Esophagus squamous epithelium (tissue), 5 donors: ENCODE data around the gene DTWD2. TPM values are rescaled to one million over a fixed set of nuclear protein-coding genes. Genes with fewer than 3 reads are reported as not detected.

Experiments used
- DNase-seq: peaks from one replicate; lab custom pipeline; 2025; lab: John Stamatoyannopoulos, UW
- H3K27ac ChIP-seq, 4 donors: fragments of 200-600 bp; sonication (generic); one replicate each; pipeline ENCODE4 v1.5.1; 2016 to 2019; ENCODE audit warnings: mild to moderate bottlenecking in 1 of 4
- H3K27me3 ChIP-seq, 4 donors: fragments of 200-600 bp; sonication (generic); 1 replicate in 3 of 4; 2 replicates in 1 of 4; pipeline versions ENCODE4 v1.5.1 to v1.6.0; 2017 to 2021; ENCODE audit warnings: antibody characterized with exemption in 1 of 4
- H3K36me3 ChIP-seq, 3 donors: fragments of 200-600 bp; sonication (generic); one replicate each; pipeline ENCODE4 v1.5.1; 2016 to 2019
- H3K4me1 ChIP-seq, 3 donors: fragments of 200-600 bp; sonication (generic); one replicate each; pipeline ENCODE4 v1.5.1; 2017 to 2019
- H3K4me3 ChIP-seq, 4 donors: fragments of 200-600 bp; sonication (generic); 1 replicate in 3 of 4; 2 replicates in 1 of 4; pipeline ENCODE4 v1.5.1; 2016 to 2019; ENCODE audit warnings: mild to moderate bottlenecking in 2 of 4, moderate library complexity in 1 of 4
- H3K9me3 ChIP-seq, 3 donors: fragments of 200-600 bp; sonication (generic); one replicate each; pipeline ENCODE4 v1.5.1; 2016 to 2019
- CTCF ChIP-seq, 6 experiments: fragments of 450-650 bp in 4 of 6; fragments of 200-600 bp in 2 of 6; sonication (generic) in 2 of 6; IDR thresholded peaks; one replicate each; pipeline ENCODE4 v1.5.1; 2016 to 2019; ENCODE audit warnings: antibody characterized with exemption in 6 of 6, mild to moderate bottlenecking in 4 of 6, moderate library complexity in 4 of 6
- POLR2A ChIP-seq, 4 donors: fragments of 450-650 bp; IDR thresholded peaks; one replicate each; pipeline ENCODE4 v1.6.1; 2017; ENCODE audit warnings: antibody characterized with exemption in 4 of 4, mild to moderate bottlenecking in 4 of 4, moderate library complexity in 3 of 4
- WGBS, 2 donors: methylation state at CpG; one replicate each; pipeline ENCODE4 v1.1.5; 2018; 5-methylcytosine and 5-hydroxymethylcytosine counted together
- intact Hi-C: fragments of 100-400 bp; cut with DNase I; formaldehyde crosslinking; loops from one replicate; pipeline ENCODE4 v1.15.0; 2022
- total RNA-seq, 4 donors: library from RNA; depleted of rRNA; stranded (reverse); fragments of >200 nt; gene quantifications; one replicate each; pipeline ENCODE4 v1.1.0, GENCODE V29; 2016
- donor health status: DM: yes; HTN: yes; CAD: no.

Gene DTWD2
- total RNA-seq, 4 donors from 2014 or later = 7.4 to 11.5 (median 9.9) TPM

- WGBS, 2 donors = 89 to 93% methylated on average over 1 of the region's 1 CpG
- intact Hi-C loops = no loop called here
- TF ChIP-seq POLR2A (IDR thresholded peaks at IDR 0.05) (no peak), CTCF (IDR thresholded peaks at IDR 0.05) (no peak)
Measured at GRCh38 chr5:118844351-118844750, 144.0 kb downstream of the DTWD2 start.

DNA sequence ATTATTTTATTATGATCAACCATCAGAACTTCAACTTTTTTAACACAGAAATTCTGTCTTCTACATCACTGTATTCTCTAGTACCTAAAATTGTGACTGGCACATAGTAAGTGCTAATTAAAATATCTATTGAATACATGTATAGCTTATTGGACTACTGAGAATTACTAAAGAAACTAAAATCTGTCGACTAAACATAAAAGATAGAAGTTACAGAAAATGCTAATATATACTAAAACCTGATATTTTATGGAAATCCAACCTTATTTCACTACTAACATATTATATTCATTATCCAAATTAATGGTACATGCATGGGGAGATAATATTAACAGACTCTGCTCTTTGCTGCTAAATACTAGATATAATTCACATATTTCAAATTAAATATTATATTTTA lies 153.6 kb downstream of the DTWD2 start:
- Histone ChIP-seq H3K27me3 (no peaks in the 10 kb centered on the region), H3K9me3 (no peaks in the 10 kb centered on the region), H3K27ac (no peak overlapping the region), H3K4me3 (no peak overlapping the region), H3K36me3 (no peaks in the 10 kb centered on the region), H3K4me1 (no peaks in the 10 kb centered on the region)
- WGBS, 2 donors = 83 to 89% methylated on average over 1 of the region's 1 CpG
- intact Hi-C loops = no loop called here
- DNase-seq = no peak
- TF ChIP-seq POLR2A (IDR thresholded peaks at IDR 0.05) = no peak
- no peak for TF ChIP-seq CTCF (IDR thresholded peaks at IDR 0.05)

More at GRCh38 chr5:118844351-118844750, 144.0 kb downstream of the DTWD2 start:
- H3K27me3 ChIP-seq = no peaks in the 10 kb centered on the region
- H3K4me1 ChIP-seq = no peaks in the 10 kb centered on the region
- no peaks in the 10 kb centered on the region for H3K9me3 ChIP-seq
- H3K27ac ChIP-seq = no peak overlapping the region
- no peak for DNase-seq
- H3K4me3 ChIP-seq = no peak overlapping the region
- H3K36me3 ChIP-seq = no peaks in the 10 kb centered on the region

DNA sequence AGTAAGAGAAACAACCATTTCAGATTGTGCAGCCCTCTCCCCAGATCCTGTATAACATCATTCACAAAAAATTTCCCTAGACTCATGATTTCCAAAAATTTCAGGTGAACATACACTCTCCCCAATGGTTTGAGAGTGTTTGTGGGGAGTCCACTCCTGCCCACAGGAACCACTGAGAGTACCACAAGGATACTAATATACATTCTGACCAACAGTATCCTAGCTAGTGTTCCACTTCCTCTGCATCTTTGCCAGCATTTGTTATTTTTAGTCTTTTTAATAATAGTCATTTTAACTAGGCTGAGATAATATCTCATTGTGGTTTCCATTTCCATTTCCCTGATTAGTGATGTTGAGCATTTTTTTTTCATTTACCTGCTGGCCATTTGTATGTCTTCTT lies 155.4 kb downstream of the DTWD2 start:
- Histone ChIP-seq H3K9me3 (no peaks in the 10 kb centered on the region), H3K27ac (no peak overlapping the region), H3K27me3 (no peaks in the 10 kb centered on the region), H3K4me3 (no peak overlapping the region), H3K4me1 (no peaks in the 10 kb centered on the region), H3K36me3 (no peaks in the 10 kb centered on the region)
- no peak for TF ChIP-seq POLR2A (IDR thresholded peaks at IDR 0.05)
- TF ChIP-seq CTCF (IDR thresholded peaks at IDR 0.05) = no peak
- no peak for DNase-seq
- intact Hi-C loops = no loop called here

DNA sequence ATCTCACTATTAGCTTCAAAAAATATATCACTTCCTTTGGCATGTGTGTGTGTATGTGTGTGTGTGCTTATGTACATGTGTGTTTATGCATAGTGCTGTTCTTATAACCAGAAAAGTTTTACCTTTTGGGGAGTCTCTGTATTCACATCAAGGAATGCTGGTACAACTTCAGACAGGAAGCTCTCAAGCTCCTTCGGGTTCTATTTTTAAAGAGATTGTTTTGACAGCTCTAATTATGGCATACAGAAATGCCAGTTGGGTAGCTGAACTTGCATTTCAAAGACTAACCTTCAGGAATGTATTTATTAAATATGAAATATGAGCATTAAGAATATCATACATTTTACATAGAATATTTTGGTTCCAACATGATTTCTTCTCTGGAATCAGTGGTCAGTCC lies 163.1 kb downstream of the DTWD2 start:
- DNase-seq = no peak
- Histone ChIP-seq H3K27ac (no peak overlapping the region), H3K36me3 (no peaks in the 10 kb centered on the region), H3K4me3 (no peak overlapping the region), H3K9me3 (no peaks in the 10 kb centered on the region), H3K4me1 (no peaks in the 10 kb centered on the region), H3K27me3 (no peaks in the 10 kb centered on the region)
- WGBS, 2 donors = 17 to 81% methylated on average over 1 of the region's 1 CpG
- intact Hi-C loops = no loop called here
- TF ChIP-seq POLR2A (IDR thresholded peaks at IDR 0.05) (no peak), CTCF (IDR thresholded peaks at IDR 0.05) (no peak)

DNA sequence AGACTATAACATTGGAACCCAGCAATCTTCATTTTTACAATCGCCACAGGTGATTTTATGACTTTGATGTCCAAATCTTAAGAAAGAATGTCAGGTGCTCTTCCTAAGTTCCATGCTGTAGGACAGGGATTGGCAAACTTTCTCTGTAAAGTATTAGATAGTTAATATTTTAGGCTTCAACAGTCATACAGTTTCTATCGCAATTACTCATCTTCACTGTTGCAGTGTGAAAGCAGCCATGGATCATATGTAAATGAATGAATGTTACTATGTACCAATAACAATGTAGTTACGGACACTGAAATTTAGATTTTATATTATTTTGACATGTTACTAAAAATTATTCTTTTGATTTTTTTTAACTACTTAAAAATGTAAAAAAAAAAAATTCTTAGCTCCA lies 169.7 kb downstream of the DTWD2 start:
- DNase-seq = no peak
- intact Hi-C loops = no loop called here
- H3K4me1 ChIP-seq = no peaks in the 10 kb centered on the region
- TF ChIP-seq CTCF (IDR thresholded peaks at IDR 0.05) (no peak), POLR2A (IDR thresholded peaks at IDR 0.05) (no peak)
- H3K27ac ChIP-seq = no peak overlapping the region
- H3K36me3 ChIP-seq = no peaks in the 10 kb centered on the region
- WGBS, 2 donors = 82 to 95% methylated on average over 3 of the region's 3 CpGs
- no peaks in the 10 kb centered on the region for H3K9me3 ChIP-seq
- H3K4me3 ChIP-seq = no peak overlapping the region
- H3K27me3 ChIP-seq = no peaks in the 10 kb centered on the region
